ENCODE results near the gene PCDHGB3. TPM values are rescaled to one million over a fixed set of nuclear protein-coding genes. Genes with fewer than 3 reads are reported as not detected.
"Not testable (repeated sequence)": the region's sequence is repeated elsewhere in the genome, so short reads cannot be mapped to it uniquely, and the experiment has no call there.

Gene PCDHGB3
- total RNA-seq, 1 experiment from 2014 or later: 4.2 TPM

GRCh38 chr5:141374627-141375026 lies 4.6 kb downstream of the PCDHGB3 start:
- DNase-seq (ENCODE audit: low spot score) (no peak), ATAC-seq (no peak)
- no peak for TF ChIP-seq AR (CRISPR knock-in tag; IDR thresholded peaks at IDR 0.05)
- Mint-ChIP-seq H3K27me3 (ENCODE audit: low read depth) (peaks cover 9% of the 10 kb centered on the region), H3K36me3 (peaks cover 60% of the 10 kb centered on the region), H3K9me3 (peaks cover 59% of the 10 kb centered on the region), H3K4me3 (no peak overlapping the region), H3K4me1 (peaks cover 5% of the 10 kb centered on the region), H3K27ac (no peak overlapping the region)
- ChIA-PET POLR2A (no interaction called here), CTCF (interaction anchor here (0.8 to 2.6 kb wide), 15 partner anchors 10 to 193 kb away, joined by 3 to 19 read pairs (median 5); partner anchors contain the start of genes PCDHB14, PCDHGA10, PCDHGA2 and PCDHGA3)

GRCh38 chr5:141375444-141376155 lies 5.6 kb downstream of the PCDHGB3 start:
- CTCF ChIA-PET: interaction anchor here (0.6 to 2.6 kb wide), 6 partner anchors 12 to 188 kb away, joined by 3 to 19 read pairs (median 6); partner anchors contain the start of genes PCDHGA10 and PCDHGB4
- Mint-ChIP-seq H3K36me3 (peaks cover 54% of the 10 kb centered on the region), H3K9me3 (peaks cover 53% of the 10 kb centered on the region)
- POLR2A ChIA-PET; H3K4me3 Mint-ChIP-seq; H3K27ac Mint-ChIP-seq; H3K27me3 Mint-ChIP-seq (ENCODE audit: low read depth); H3K4me1 Mint-ChIP-seq; DNase-seq (ENCODE audit: low spot score): not testable (repeated sequence)
- TF ChIP-seq CTCF (IDR thresholded peaks at IDR 0.05): 0 out of 2 replicates have a peak, but pooled peaks have one; percentile 21
- peak; percentile 41 for ATAC-seq

- Mint-ChIP-seq H3K9me3 (peaks cover 42% of the 10 kb centered on the region), H3K27me3 (ENCODE audit: low read depth) (peaks cover 18% of the 10 kb centered on the region), H3K4me1 (no peaks in the 10 kb centered on the region), H3K27ac (peak within 1 kb of the TSS; percentile 74; the same call in 1 of the 2 replicates), H3K4me3 (peak within 1 kb of the TSS; percentile 84), H3K36me3 (peaks cover 30% of the 10 kb centered on the region)
- CTCF ChIA-PET: interaction anchor here (0.6 to 1.9 kb wide), 12 partner anchors 12 to 247 kb away, joined by 3 to 5 read pairs (median 4); partner anchors contain the start of genes PCDHB14, PCDHB15, PCDHB5 and PCDHGA10
- no peak for DNase-seq (ENCODE audit: low spot score)
- POLR2A ChIA-PET: no interaction called here
- no peak for ATAC-seq
- no peak for TF ChIP-seq FOXJ3 (CRISPR knock-in tag; IDR thresholded peaks at IDR 0.05; ENCODE audit: borderline replicate concordance)
- TF ChIP-seq MYBL2 (CRISPR knock-in tag; IDR thresholded peaks at IDR 0.05): no peak
- no peak for TF ChIP-seq FOXK1 (CRISPR knock-in tag; IDR thresholded peaks at IDR 0.05)
- TF ChIP-seq IRF2 (CRISPR knock-in tag; IDR thresholded peaks at IDR 0.05; ENCODE audit: borderline replicate concordance, low read depth): no peak
- no peak for TF ChIP-seq MAX (CRISPR knock-in tag; IDR thresholded peaks at IDR 0.05)
- no peak for TF ChIP-seq NFATC4 (CRISPR knock-in tag; IDR thresholded peaks at IDR 0.05)
- TF ChIP-seq EMX1 (CRISPR knock-in tag; IDR thresholded peaks at IDR 0.05): no peak
- TF ChIP-seq ZNF423 (CRISPR knock-in tag; IDR thresholded peaks at IDR 0.05): no peak
- TF ChIP-seq HMGXB4 (CRISPR knock-in tag; IDR thresholded peaks at IDR 0.05): no peak
- TF ChIP-seq GABPB1 (CRISPR knock-in tag; IDR thresholded peaks at IDR 0.05): no peak
- TF ChIP-seq CTCF (IDR thresholded peaks at IDR 0.05): no peak
- TF ChIP-seq E2F1 (CRISPR knock-in tag; IDR thresholded peaks at IDR 0.05): no peak
- TF ChIP-seq GRHL2 (CRISPR knock-in tag; IDR thresholded peaks at IDR 0.05; ENCODE audit: insufficient replicate concordance, severe bottlenecking): no peak
These were observed 12.6 kb downstream of the PCDHGB3 start, which contains the start of gene PCDHGA7 for GRCh38 chr5:141382469-141383294. PCDHGA7 (plus strand) TSS chr5:141382742; CDS start chr5:141382900, 158 bp downstream.

Measured in WTC11 (cell line).